ENCODE measurements around the gene DCLK1. TPM values are rescaled to one million over a fixed set of nuclear protein-coding genes. Genes with fewer than 3 reads are reported as not detected.

DCLK1 gene
- total and polyA plus RNA-seq, 10 donors, result 2.0 to 22.1 (median 11.7) TPM

DNA sequence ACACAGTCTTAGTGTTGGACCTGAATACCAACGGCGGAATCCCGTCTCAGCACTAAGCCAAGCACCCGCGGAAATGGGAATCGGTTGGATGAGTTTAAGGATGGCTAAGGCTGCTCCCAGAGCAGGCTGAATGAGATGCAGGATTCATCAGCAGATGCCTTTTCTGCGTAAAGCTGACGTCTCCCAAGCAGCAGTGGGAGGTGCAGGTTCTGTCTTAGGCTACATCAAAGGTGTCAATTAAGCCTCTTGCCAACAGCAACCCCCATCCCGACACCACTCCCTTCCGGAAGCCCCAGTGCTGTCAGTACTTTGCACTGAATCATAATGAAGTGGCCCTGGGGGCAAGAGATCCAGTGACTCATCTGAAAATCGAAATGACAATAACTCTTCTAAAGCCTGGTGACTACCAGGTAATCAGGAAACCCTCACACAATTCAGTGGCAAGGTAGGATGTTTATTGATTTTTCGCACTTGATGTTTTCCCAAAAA lies 275.6 kb downstream of the DCLK1 start:
- Histone ChIP-seq H3K4me3 (no peak overlapping the region), H3K36me3 (no peaks in the 10 kb centered on the region), H3K9me3 (no peaks in the 10 kb centered on the region), H3K27ac (no peak overlapping the region), H3K4me1 (no peaks in the 10 kb centered on the region), H3K27me3 (replicated peaks in 1 of 7) (peaks cover 0 to 14% (median 0%) of the 10 kb centered on the region in 7 donors)
- DNase-seq, result no peak
- WGBS, 5 donors, result 18 to 24% (median 21%) methylated on average over 12 of the region's 12 CpGs
- TF ChIP-seq, protein P1, sequence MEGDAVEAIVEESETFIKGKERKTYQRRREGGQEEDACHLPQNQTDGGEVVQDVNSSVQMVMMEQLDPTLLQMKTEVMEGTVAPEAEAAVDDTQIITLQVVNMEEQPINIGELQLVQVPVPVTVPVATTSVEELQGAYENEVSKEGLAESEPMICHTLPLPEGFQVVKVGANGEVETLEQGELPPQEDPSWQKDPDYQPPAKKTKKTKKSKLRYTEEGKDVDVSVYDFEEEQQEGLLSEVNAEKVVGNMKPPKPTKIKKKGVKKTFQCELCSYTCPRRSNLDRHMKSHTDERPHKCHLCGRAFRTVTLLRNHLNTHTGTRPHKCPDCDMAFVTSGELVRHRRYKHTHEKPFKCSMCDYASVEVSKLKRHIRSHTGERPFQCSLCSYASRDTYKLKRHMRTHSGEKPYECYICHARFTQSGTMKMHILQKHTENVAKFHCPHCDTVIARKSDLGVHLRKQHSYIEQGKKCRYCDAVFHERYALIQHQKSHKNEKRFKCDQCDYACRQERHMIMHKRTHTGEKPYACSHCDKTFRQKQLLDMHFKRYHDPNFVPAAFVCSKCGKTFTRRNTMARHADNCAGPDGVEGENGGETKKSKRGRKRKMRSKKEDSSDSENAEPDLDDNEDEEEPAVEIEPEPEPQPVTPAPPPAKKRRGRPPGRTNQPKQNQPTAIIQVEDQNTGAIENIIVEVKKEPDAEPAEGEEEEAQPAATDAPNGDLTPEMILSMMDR (IDR thresholded peaks at IDR 0.05 in 8 of 11, conservative IDR thresholded peaks at IDR 0.05 in 3 of 11), result no peak
- TF ChIP-seq POLR2A (IDR thresholded peaks at IDR 0.05) (no peak), POLR2AphosphoS5 (IDR thresholded peaks at IDR 0.05) (no peak)
- intact Hi-C loops (cut with DNase I; ENCODE audit: low total_unique reads), result no loop called here

DNA sequence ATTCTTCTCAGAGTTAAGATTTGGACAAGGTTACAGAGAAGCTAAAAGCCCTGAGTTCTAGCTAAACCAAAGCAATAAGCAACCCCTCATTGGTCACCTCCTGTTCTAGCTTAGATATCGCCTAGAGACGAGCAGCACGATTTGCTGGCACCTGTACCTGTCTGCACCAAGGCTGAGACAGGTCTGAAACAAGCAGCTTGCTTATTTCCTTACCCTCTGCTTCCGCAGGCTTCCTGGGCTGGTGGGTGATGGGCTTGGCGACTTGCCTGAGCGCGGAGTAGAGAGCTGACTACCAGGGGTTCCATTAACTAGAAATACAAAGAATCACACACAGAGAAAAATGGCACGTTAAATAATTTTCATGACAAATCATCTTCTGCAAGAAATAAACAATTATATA lies 276.9 kb downstream of the DCLK1 start:
- WGBS, 5 donors, result 72 to 81% (median 75%) methylated on average over 8 of the region's 8 CpGs

DNA sequence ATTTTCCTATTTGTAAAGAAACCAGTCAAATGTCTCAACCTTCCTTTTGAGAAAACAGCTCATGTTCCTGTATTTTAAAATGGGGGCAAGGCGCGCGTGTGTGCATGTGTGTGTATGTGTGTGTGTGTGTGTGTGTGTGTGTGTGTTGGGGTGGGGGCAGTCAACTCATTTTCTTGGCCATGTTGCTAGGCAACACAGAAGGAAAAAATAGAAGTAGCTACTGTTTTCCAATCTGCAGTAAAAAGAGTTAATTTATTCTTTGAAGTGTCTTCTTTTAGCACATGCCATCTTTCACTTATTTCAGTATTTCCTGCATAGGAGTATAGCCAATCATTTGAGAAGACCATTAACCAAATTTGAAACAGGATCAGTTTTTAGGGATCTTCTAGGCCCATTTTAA lies 279.3 kb downstream of the DCLK1 start:
- intact Hi-C loops (cut with DNase I; ENCODE audit: low total_unique reads), result no loop called here
- Histone ChIP-seq H3K9me3 (no peaks in the 10 kb centered on the region), H3K27me3 (replicated peaks in 1 of 7) (peaks cover 0 to 7% (median 0%) of the 10 kb centered on the region in 7 donors), H3K36me3 (no peaks in the 10 kb centered on the region), H3K4me3 (no peak overlapping the region), H3K4me1 (no peaks in the 10 kb centered on the region), H3K27ac (no peak overlapping the region)
- WGBS, 5 donors, result 92 to 99% (median 93%) methylated on average over 3 of the region's 3 CpGs
- no peak for DNase-seq
- TF ChIP-seq, protein P1 (IDR thresholded peaks at IDR 0.05 in 8 of 11, conservative IDR thresholded peaks at IDR 0.05 in 3 of 11), result no peak
- TF ChIP-seq POLR2A (IDR thresholded peaks at IDR 0.05), result no peak
- no peak for TF ChIP-seq POLR2AphosphoS5 (IDR thresholded peaks at IDR 0.05)

More for the DNA sequence above, 276.9 kb downstream of the DCLK1 start:
- Histone ChIP-seq H3K27ac (no peak overlapping the region), H3K36me3 (no peaks in the 10 kb centered on the region), H3K27me3 (replicated peaks in 1 of 7) (peaks cover 0 to 14% (median 0%) of the 10 kb centered on the region in 7 donors), H3K9me3 (no peaks in the 10 kb centered on the region), H3K4me3 (no peak overlapping the region), H3K4me1 (no peaks in the 10 kb centered on the region)
- intact Hi-C loops (cut with DNase I; ENCODE audit: low total_unique reads), result no loop called here
- DNase-seq, result no peak
- TF ChIP-seq POLR2A (IDR thresholded peaks at IDR 0.05) (no peak), POLR2AphosphoS5 (IDR thresholded peaks at IDR 0.05) (no peak)
- TF ChIP-seq, protein P1 (IDR thresholded peaks at IDR 0.05 in 8 of 11, conservative IDR thresholded peaks at IDR 0.05 in 3 of 11), result no peak

DNA sequence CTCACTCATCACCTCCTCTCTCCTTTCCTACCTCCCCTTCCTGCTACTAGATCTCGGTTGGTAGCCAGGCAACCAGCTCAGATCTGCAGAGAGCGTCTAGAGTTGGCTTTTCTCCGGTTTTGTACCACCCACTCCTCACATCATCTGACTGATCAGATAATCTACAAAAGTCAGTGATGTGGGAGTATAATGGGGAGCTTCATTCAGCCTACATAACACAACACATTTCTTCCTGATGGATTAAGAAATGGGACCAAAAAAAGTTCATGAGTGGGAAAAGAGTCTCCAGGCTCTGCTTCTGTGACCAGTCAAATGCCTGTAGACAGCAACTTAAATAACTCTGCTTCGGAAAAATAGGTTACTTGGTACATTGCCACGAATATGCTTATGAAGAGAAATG lies 279.8 kb downstream of the DCLK1 start:
- 65 to 82% (median 69%) methylated on average over 5 of the region's 5 CpGs for WGBS, 5 donors
- intact Hi-C loops (cut with DNase I; ENCODE audit: low total_unique reads), result no loop called here

More for the DNA sequence above, 279.8 kb downstream of the DCLK1 start:
- no peaks in the 10 kb centered on the region for H3K4me1 ChIP-seq
- no peak overlapping the region for H3K4me3 ChIP-seq
- H3K9me3 ChIP-seq, result no peaks in the 10 kb centered on the region
- no peak overlapping the region for H3K27ac ChIP-seq
- DNase-seq, result no peak
- H3K27me3 ChIP-seq (replicated peaks in 1 of 7), result peaks cover 0 to 7% (median 0%) of the 10 kb centered on the region in 7 donors
- TF ChIP-seq POLR2AphosphoS5 (IDR thresholded peaks at IDR 0.05) (no peak), POLR2A (IDR thresholded peaks at IDR 0.05) (no peak)
- TF ChIP-seq, protein P1 (IDR thresholded peaks at IDR 0.05 in 8 of 11, conservative IDR thresholded peaks at IDR 0.05 in 3 of 11), result no peak
- H3K36me3 ChIP-seq, result no peaks in the 10 kb centered on the region

Measured in spleen (tissue), 11 donors.